Mesendoderm (in vitro differentiated cells): ENCODE data around the gene TBC1D5.
"Not testable (repeated sequence)": the region's sequence is repeated elsewhere in the genome, so short reads cannot be mapped to it uniquely, and the experiment has no call there.

Source experiments
- DNase-seq: peaks from one replicate; pipeline ENCODE4 v3.0.0; 2013
- H2AK5ac ChIP-seq: 2 replicates; pipeline ENCODE4 v1.6.1; 2013; ENCODE audit warnings: low read length, inconsistent platforms
- H2BK120ac ChIP-seq: 2 replicates; pipeline ENCODE4 v1.6.1; 2013; ENCODE audit warnings: low read depth, mild to moderate bottlenecking, low read length, moderate library complexity, mixed read lengths
- H2BK15ac ChIP-seq: replicated peaks from 2 replicates; pipeline ENCODE4 v1.6.1; 2013; ENCODE audit warnings: low read depth, mild to moderate bottlenecking, moderate library complexity
- H2BK5ac ChIP-seq: 2 replicates; pipeline ENCODE4 v1.6.1; 2013; ENCODE audit warnings: low read length, inconsistent platforms
- H3K18ac ChIP-seq: 2 replicates; pipeline ENCODE4 v1.6.1; 2013; ENCODE audit warnings: mild to moderate bottlenecking, low read length, mixed read lengths
- H3K23ac ChIP-seq: one replicate; pipeline ENCODE4 v1.6.1; 2013; ENCODE audit warnings: low read length
- H3K27ac ChIP-seq: 2 replicates; pipeline ENCODE4 v1.5.1; 2013; ENCODE audit warnings: low read depth, mild to moderate bottlenecking, inconsistent platforms, low read length, moderate library complexity
- H3K27me3 ChIP-seq: 2 replicates; pipeline ENCODE4 v1.6.1; 2013; ENCODE audit warnings: low read length, control low read depth, mild to moderate bottlenecking, inconsistent platforms; ENCODE audit not compliant: insufficient read depth, poor library complexity
- H3K36me3 ChIP-seq: 2 replicates; pipeline ENCODE4 v1.6.1; 2013; ENCODE audit warnings: low read length, inconsistent platforms; ENCODE audit not compliant: control insufficient read depth, insufficient read depth
- H3K4ac ChIP-seq: one replicate; pipeline ENCODE4 v1.6.1; 2013; ENCODE audit warnings: low read depth, mild to moderate bottlenecking, low read length, moderate library complexity
- H3K4me1 ChIP-seq: 2 replicates; pipeline ENCODE4 v1.6.1; 2013; ENCODE audit warnings: low read depth, low read length, inconsistent platforms; ENCODE audit not compliant: control insufficient read depth
- H3K4me2 ChIP-seq: 2 replicates; pipeline ENCODE4 v1.6.1; 2013; ENCODE audit warnings: low read length
- H3K4me3 ChIP-seq: 2 replicates; pipeline ENCODE4 v1.5.1; 2013; ENCODE audit warnings: mild to moderate bottlenecking, low read length
- H3K56ac ChIP-seq: one replicate; pipeline ENCODE4 v1.6.1; 2013; ENCODE audit warnings: low read length
- H3K79me1 ChIP-seq: 2 replicates; pipeline ENCODE4 v1.6.1; 2013; ENCODE audit warnings: low read length, inconsistent platforms
- H3K79me2 ChIP-seq: 2 replicates; pipeline ENCODE4 v1.6.1; 2013; ENCODE audit warnings: mild to moderate bottlenecking, low read length; ENCODE audit not compliant: control insufficient read depth, insufficient read depth
- H3K9ac ChIP-seq: 2 replicates; pipeline ENCODE4 v1.6.1; 2013; ENCODE audit warnings: low read length, inconsistent platforms
- H4K5ac ChIP-seq: one replicate; pipeline ENCODE4 v1.6.1; 2013; ENCODE audit warnings: low read length
- H4K8ac ChIP-seq: one replicate; pipeline ENCODE4 v1.6.1; 2013; ENCODE audit warnings: low read depth, mild to moderate bottlenecking, control low read depth, low read length, moderate library complexity
- WGBS: extraction: QIAGEN DNeasy Blood & Tissue Kit; methylation state at CpG from one replicate; pipeline ENCODE4 v1.1.7; 2013; ENCODE audit warnings: low lambda C conversion rate, missing lambda C conversion rate; ENCODE audit not compliant: insufficient coverage; ENCODE audit errors: extremely low coverage; 5-methylcytosine and 5-hydroxymethylcytosine counted together

The TBC1D5 gene

DNA sequence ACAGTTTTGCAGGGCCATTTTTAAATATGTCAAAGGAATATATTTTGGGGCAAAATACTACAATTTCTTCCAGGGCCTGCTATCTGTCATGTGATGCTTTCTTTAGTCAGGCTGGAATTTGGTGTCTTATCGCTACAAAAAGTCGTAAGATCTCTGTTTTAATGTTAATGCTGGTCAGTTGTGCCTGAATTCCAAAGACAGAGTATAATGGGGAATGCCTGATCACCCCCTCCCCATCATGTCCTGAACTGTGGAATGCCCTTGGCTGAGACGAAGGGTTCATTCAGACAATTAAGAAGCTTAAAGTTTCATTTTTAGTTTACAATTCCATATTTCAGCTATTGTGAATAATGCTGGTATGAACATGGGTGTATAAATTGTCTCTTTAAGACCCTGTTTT is 203.0 kb downstream of the TBC1D5 start:
- no peaks in the 10 kb centered on the region for H3K36me3 ChIP-seq
- no peak overlapping the region for H3K4me2 ChIP-seq
- no peak overlapping the region for H3K56ac ChIP-seq
- no peak overlapping the region for H3K9ac ChIP-seq
- no peak overlapping the region for H3K23ac ChIP-seq
- no peaks in the 10 kb centered on the region for H3K79me2 ChIP-seq
- H4K8ac ChIP-seq: no peak overlapping the region
- WGBS: no CpG with 5 or more reads among the region's 3 CpGs
- H3K4me1 ChIP-seq: peaks cover 2% of the 10 kb centered on the region
- H2BK120ac ChIP-seq: no peak overlapping the region
- H3K4me3 ChIP-seq: no peak overlapping the region
- DNase-seq: peak; percentile 24
- no peak overlapping the region for H2BK15ac ChIP-seq
- peak overlapping the region; percentile 75 for H3K18ac ChIP-seq
- no peak overlapping the region for H3K4ac ChIP-seq
- no peaks in the 10 kb centered on the region for H3K79me1 ChIP-seq
- H2AK5ac ChIP-seq: no peak overlapping the region
- no peak overlapping the region for H2BK5ac ChIP-seq
- H3K27me3 ChIP-seq: no peaks in the 10 kb centered on the region
- no peak overlapping the region for H4K5ac ChIP-seq
- H3K27ac ChIP-seq: no peak overlapping the region

DNA sequence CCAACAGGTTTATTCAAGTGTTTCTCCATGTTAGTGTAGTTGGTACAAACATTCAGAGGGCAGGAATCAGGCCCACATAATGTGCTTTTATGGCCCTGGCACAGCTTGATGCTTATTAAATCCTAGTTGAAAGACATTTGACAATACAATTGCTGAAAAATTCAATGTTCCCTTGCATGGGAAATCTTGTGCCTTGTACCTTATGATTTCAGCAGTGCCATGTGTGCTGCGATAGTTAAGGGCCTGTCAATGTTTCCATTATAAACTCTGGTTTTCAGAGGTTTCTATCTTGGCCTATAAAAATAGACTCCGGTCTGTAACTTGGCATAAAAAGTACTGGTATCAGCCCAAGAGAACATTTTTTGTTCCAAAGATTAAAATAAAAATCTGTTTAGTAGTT is 207.2 kb downstream of the TBC1D5 start:
- Histone ChIP-seq H3K27me3 (no peaks in the 10 kb centered on the region), H3K36me3 (no peaks in the 10 kb centered on the region), H3K4ac (no peak overlapping the region), H2BK5ac (no peak overlapping the region), H3K23ac (no peak overlapping the region), H2BK15ac (no peak overlapping the region), H3K18ac (peak overlapping the region; percentile 87), H3K56ac (peak overlapping the region; percentile 12), H3K4me3 (no peak overlapping the region), H3K27ac (no peak overlapping the region), H2BK120ac (peak overlapping the region; percentile 35), H4K5ac (no peak overlapping the region), H3K4me1 (peaks cover 2% of the 10 kb centered on the region), H3K9ac (no peak overlapping the region), H3K4me2 (no peak overlapping the region), H3K79me2 (no peaks in the 10 kb centered on the region), H2AK5ac (no peak overlapping the region), H3K79me1 (no peaks in the 10 kb centered on the region), H4K8ac (no peak overlapping the region)
- WGBS: no CpG with 5 or more reads among the region's 2 CpGs
- no peak for DNase-seq

DNA sequence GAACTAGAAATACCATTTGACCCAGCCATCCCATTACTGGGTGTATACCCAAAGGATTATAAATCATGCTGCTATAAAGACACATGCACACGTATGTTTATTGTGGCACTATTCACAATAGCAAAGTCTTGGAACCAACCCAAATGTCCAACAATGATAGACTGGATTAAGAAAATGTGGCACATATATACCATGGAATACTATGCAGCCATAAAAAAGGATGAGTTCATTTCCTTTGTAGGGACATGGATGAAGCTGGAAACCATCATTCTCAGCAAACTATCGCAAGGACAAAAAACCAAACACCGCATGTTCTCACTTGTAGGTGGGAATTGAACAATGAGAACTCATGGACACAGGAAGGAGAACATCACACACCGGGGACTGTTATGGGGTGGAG is 210.0 kb downstream of the TBC1D5 start:
- not testable (repeated sequence) for H2BK15ac ChIP-seq, H3K9ac ChIP-seq, H4K8ac ChIP-seq, H2BK120ac ChIP-seq, H3K56ac ChIP-seq, H3K27me3 ChIP-seq, H4K5ac ChIP-seq, H2BK5ac ChIP-seq, H3K4me3 ChIP-seq, H3K4me2 ChIP-seq, H3K27ac ChIP-seq, H3K18ac ChIP-seq, H2AK5ac ChIP-seq, H3K4ac ChIP-seq, H3K79me1 ChIP-seq, H3K79me2 ChIP-seq, H3K4me1 ChIP-seq, DNase-seq, H3K36me3 ChIP-seq, H3K23ac ChIP-seq
- no CpG with 5 or more reads among the region's 4 CpGs for WGBS

DNA sequence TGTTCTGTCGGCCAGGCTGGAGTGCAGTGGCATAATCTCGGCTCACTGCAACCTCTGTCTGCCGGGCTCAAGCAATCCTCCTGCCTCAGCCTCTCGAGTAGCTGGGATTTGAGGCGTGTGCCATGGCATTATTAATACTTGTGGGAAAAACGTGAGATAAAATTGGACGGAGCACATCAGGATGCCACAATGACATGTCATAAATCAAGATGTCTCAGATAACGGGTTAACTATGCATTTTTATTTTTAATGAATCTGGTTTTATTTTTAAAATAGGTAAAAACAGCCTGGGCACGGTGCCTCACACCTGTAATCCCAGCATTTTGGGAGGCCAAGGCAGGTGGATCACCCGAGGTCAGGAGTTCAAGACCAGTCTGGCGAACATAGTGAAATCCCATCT is 212.8 kb downstream of the TBC1D5 start:
- H3K4me3 ChIP-seq: no peak overlapping the region

GRCh38 chr3:17518189-17519059 is 224.0 kb downstream of the TBC1D5 start:
- no peaks in the 10 kb centered on the region for H3K27me3 ChIP-seq
- H3K9ac ChIP-seq: no peak overlapping the region
- no peak overlapping the region for H3K23ac ChIP-seq
- no peaks in the 10 kb centered on the region for H3K79me1 ChIP-seq
- H3K27ac ChIP-seq: no peak overlapping the region
- no peak overlapping the region for H4K8ac ChIP-seq
- peak; percentile 41 for DNase-seq
- H3K36me3 ChIP-seq: no peaks in the 10 kb centered on the region
- no peak overlapping the region for H3K4ac ChIP-seq
- no peak overlapping the region for H3K18ac ChIP-seq
- H2BK15ac ChIP-seq: no peak overlapping the region
- WGBS: no CpG with 5 or more reads among the region's 13 CpGs
- no peak overlapping the region for H3K4me2 ChIP-seq
- H2BK120ac ChIP-seq: no peak overlapping the region
- H3K56ac ChIP-seq: no peak overlapping the region
- no peak overlapping the region for H2BK5ac ChIP-seq
- H3K4me1 ChIP-seq: no peaks in the 10 kb centered on the region
- H2AK5ac ChIP-seq: no peak overlapping the region
- H3K4me3 ChIP-seq: no peak overlapping the region
- no peaks in the 10 kb centered on the region for H3K79me2 ChIP-seq
- H4K5ac ChIP-seq: no peak overlapping the region

More for the DNA sequence above, 212.8 kb downstream of the TBC1D5 start:
- no peak overlapping the region for H2BK5ac ChIP-seq
- H3K4me2 ChIP-seq: no peak overlapping the region
- H3K56ac ChIP-seq: no peak overlapping the region
- no peaks in the 10 kb centered on the region for H3K36me3 ChIP-seq
- no peak overlapping the region for H3K4ac ChIP-seq
- no peak overlapping the region for H4K8ac ChIP-seq
- H3K9ac ChIP-seq: no peak overlapping the region
- no peaks in the 10 kb centered on the region for H3K79me1 ChIP-seq
- H3K4me1 ChIP-seq: no peaks in the 10 kb centered on the region
- H2BK15ac ChIP-seq: no peak overlapping the region
- H3K27me3 ChIP-seq: no peaks in the 10 kb centered on the region
- no peak overlapping the region for H3K27ac ChIP-seq
- no peak overlapping the region for H3K18ac ChIP-seq
- no peak overlapping the region for H3K23ac ChIP-seq
- H2BK120ac ChIP-seq: no peak overlapping the region
- no peak overlapping the region for H2AK5ac ChIP-seq
- H4K5ac ChIP-seq: no peak overlapping the region
- no peak for DNase-seq
- WGBS: no CpG with 5 or more reads among the region's 11 CpGs
- no peaks in the 10 kb centered on the region for H3K79me2 ChIP-seq
